HEK293 (cell line): ENCODE results near the gene S100A3.
"Not testable (repeated sequence)": the region's sequence is repeated elsewhere in the genome, so short reads cannot be mapped to it uniquely, and the experiment has no call there.

Experiments used
- CTCF ChIP-seq: fragments of 450-650 bp; formaldehyde crosslinking; IDR thresholded peaks from 2 replicates; pipeline ENCODE4 v1.5.1; 2016; ENCODE audit warnings: missing biosample characterization, missing genetic modification characterization
- TCF7L2 ChIP-seq: IDR thresholded peaks from 2 replicates; pipeline ENCODE4 v1.6.1; 2011; ENCODE audit warnings: low read depth, mild to moderate bottlenecking, inconsistent platforms, low read length, moderate library complexity, borderline replicate concordance
- ZNF214 ChIP-seq: fragments of 450-650 bp; formaldehyde crosslinking; IDR thresholded peaks from 2 replicates; pipeline ENCODE4 v1.5.1; 2017; ENCODE audit warnings: missing biosample characterization, mild to moderate bottlenecking, missing genetic modification characterization, borderline replicate concordance
- ZNF501 ChIP-seq: fragments of 450-650 bp; formaldehyde crosslinking; IDR thresholded peaks from 2 replicates; pipeline ENCODE4 v1.5.1; 2016; ENCODE audit warnings: missing biosample characterization, missing genetic modification characterization
- ZSCAN5A ChIP-seq: fragments of 450-650 bp; formaldehyde crosslinking; IDR thresholded peaks from 2 replicates; pipeline ENCODE4 v1.5.1; 2016; ENCODE audit warnings: missing biosample characterization, missing genetic modification characterization

- TF ChIP-seq TCF7L2; CTCF; ZNF214; ZNF501; ZSCAN5A (tag by site-specific recombination): not testable (repeated sequence)
Observed at GRCh38 chr1:153583514-153583913, 34.5 kb upstream of the S100A3 start.
